ENCODE data around the gene HOXD10.

- TF ChIP-seq CTCF (IDR thresholded peaks at IDR 0.05) (no peak), POLR2A (IDR thresholded peaks at IDR 0.05) (no peak)
These were observed 9.7 kb upstream of the HOXD10 start, which contains the start of gene HOXD11 for GRCh38 chr2:176106581-176107539.
